HepG2 (cell line): Measurements from ENCODE around the gene DOCK11. TPM values are rescaled to one million over a fixed set of nuclear protein-coding genes. Genes with fewer than 3 reads are reported as not detected.

Experiments
- ATAC-seq: fragments of 200-7000 bp; cut with Tn5 transposase; 3 replicates; pipeline ENCODE4 v1.9.1; 2020; ENCODE audit warnings: mild to moderate bottlenecking, moderate library complexity
- BruUV-seq: library from RNA; stranded (reverse); fragments of 400-500 nt; replicated peaks from 2 replicates; lab custom pipeline; 2021; lab: Mats Ljungman, UMichigan
- CTCF ChIA-PET: fragments of 300-600 bp; formaldehyde crosslinking; extraction: SDS; loops from one replicate; lab custom pipeline; 2021; ENCODE audit warnings: low total read pairs, inconsistent platforms, low intra/inter-chr PET ratio; lab: Yijun Ruan, JAX
- POLR2A ChIA-PET: fragments of 350-600 bp; sonication (Branson Sonifier 250); formaldehyde crosslinking; loops from one replicate; lab custom pipeline; 2020; ENCODE audit warnings: antibody characterized with exemption, inconsistent platforms; lab: Yijun Ruan, JAX
- DNase-seq: peaks from one replicate; pipeline ENCODE4 v3.0.0-alpha.2; 2015; ENCODE audit warnings: low spot score
- FAIRE-seq: peaks from 3 replicates; lab custom pipeline; 2011; peaks lifted over from hg19 to GRCh38; lab: Jason Lieb, UNC
- H2AFZ ChIP-seq: one replicate; pipeline ENCODE4 v1.6.1; 2011; ENCODE audit warnings: low read length, inconsistent platforms
- H3K27ac ChIP-seq: fragments of 300-600 bp; 3 replicates; pipeline ENCODE4 v1.8.0; 2011; ENCODE audit warnings: mixed run types, mild to moderate bottlenecking, mixed read lengths, low read length, inconsistent platforms; ENCODE audit not compliant: insufficient read depth; ENCODE audit errors: extremely low read length
- H3K27me3 ChIP-seq, 2 experiments: fragments of 200-600 bp in 1 of 2; 2 replicates in 1 of 2; 3 replicates in 1 of 2; pipeline versions ENCODE4 v1.6.0 to v1.8.0; 2011; ENCODE audit warnings: low read length in 2 of 2, mild to moderate bottlenecking in 2 of 2, moderate library complexity in 2 of 2, inconsistent platforms in 1 of 2; ENCODE audit not compliant: insufficient read depth in 2 of 2, control insufficient read depth in 1 of 2
- H3K36me3 ChIP-seq, 2 experiments: fragments of 200-600 bp in 1 of 2; replicated peaks in 1 of 2; 2 replicates in 1 of 2; 3 replicates in 1 of 2; pipeline versions ENCODE4 v1.5.1 to v1.8.0; 2011; ENCODE audit warnings: low read length in 2 of 2, inconsistent platforms in 1 of 2; ENCODE audit not compliant: insufficient read depth in 2 of 2, control insufficient read depth in 1 of 2
- H3K4me1 ChIP-seq: 2 replicates; pipeline ENCODE4 v1.5.1; 2012; ENCODE audit warnings: low read length, inconsistent platforms; ENCODE audit not compliant: insufficient read depth
- H3K4me2 ChIP-seq: 2 replicates; pipeline ENCODE4 v1.6.0; 2011; ENCODE audit warnings: low read depth, low read length, inconsistent platforms
- H3K4me3 ChIP-seq, 3 experiments: fragments of 200-600 bp in 1 of 3; sonication (generic), shearing (Covaris generic) in 1 of 3; replicated peaks in 1 of 3; 2 replicates each; pipeline ENCODE4 v1.5.1; 2011 to 2016; ENCODE audit warnings: low read length in 3 of 3, inconsistent platforms in 2 of 3, low read depth in 2 of 3, mild to moderate bottlenecking in 2 of 3, control low read depth in 1 of 3, mixed read lengths in 1 of 3; ENCODE audit not compliant: insufficient read depth in 1 of 3
- H3K79me2 ChIP-seq: one replicate; pipeline ENCODE4 v1.6.1; 2011; ENCODE audit warnings: low read length, inconsistent platforms; ENCODE audit not compliant: insufficient read depth
- H3K9ac ChIP-seq: 2 replicates; pipeline ENCODE4 v1.6.0; 2011; ENCODE audit warnings: mild to moderate bottlenecking, low read depth, low read length, inconsistent platforms; ENCODE audit not compliant: insufficient read depth
- H3K9me3 ChIP-seq: 2 replicates; pipeline ENCODE4 v1.5.1; 2012; ENCODE audit warnings: mild to moderate bottlenecking, low read length
- H4K20me1 ChIP-seq: 2 replicates; pipeline ENCODE4 v1.6.0; 2011; ENCODE audit warnings: inconsistent platforms, mild to moderate bottlenecking, low read length, moderate library complexity; ENCODE audit not compliant: insufficient read depth
- CEBPG ChIP-seq: IDR thresholded peaks from 2 replicates; pipeline ENCODE4 v1.6.1; 2016
- FOXM1 ChIP-seq: sonication (generic); formaldehyde crosslinking; IDR thresholded peaks from 2 replicates; pipeline ENCODE4 v1.5.0; 2020; ENCODE audit warnings: missing genetic modification reagents
- HDAC6 ChIP-seq: fragments of 200-600 bp; sonication (generic); IDR thresholded peaks from 2 replicates; pipeline ENCODE4 v1.7.0; 2017; ENCODE audit warnings: mild to moderate bottlenecking, antibody characterized with exemption, low read length, low read depth
- HMG20A ChIP-seq: IDR thresholded peaks from 2 replicates; pipeline ENCODE4 v1.6.1; 2016; ENCODE audit warnings: borderline replicate concordance
- HNF4G ChIP-seq, 2 experiments: sonication (generic) in 1 of 2; formaldehyde crosslinking in 1 of 2; IDR thresholded peaks; 2 replicates each; pipeline versions ENCODE4 v1.4.0 to v1.6.1; 2011 to 2020; ENCODE audit warnings: borderline replicate concordance in 2 of 2, low read depth in 2 of 2, mild to moderate bottlenecking in 2 of 2, low read length in 1 of 2, missing genetic modification reagents in 1 of 2, moderate library complexity in 1 of 2
- HNRNPUL1 ChIP-seq: fragments of 200-400 bp; formaldehyde crosslinking; IDR thresholded peaks from 2 replicates; pipeline ENCODE4 v1.6.1; 2017; ENCODE audit warnings: low read depth, mild to moderate bottlenecking, low read length, moderate library complexity
- JARID2 ChIP-seq: sonication (generic); formaldehyde crosslinking; IDR thresholded peaks from 2 replicates; pipeline ENCODE4 v1.8.1; 2023; ENCODE audit warnings: missing genetic modification reagents, inconsistent platforms; ENCODE audit not compliant: insufficient replicate concordance
- MZF1 ChIP-seq: sonication (generic); formaldehyde crosslinking; IDR thresholded peaks from 2 replicates; pipeline ENCODE4 v1.8.1; 2023; ENCODE audit warnings: mild to moderate bottlenecking, missing genetic modification reagents, borderline replicate concordance
- PHF8 ChIP-seq: sonication (generic); formaldehyde crosslinking; IDR thresholded peaks from 2 replicates; pipeline ENCODE4 v1.5.0; 2020; ENCODE audit warnings: missing genetic modification reagents
- SMAD9 ChIP-seq: sonication (generic); formaldehyde crosslinking; IDR thresholded peaks from 2 replicates; pipeline ENCODE4 v1.5.1; 2020; ENCODE audit warnings: mild to moderate bottlenecking, missing genetic modification reagents
- SP5 ChIP-seq: IDR thresholded peaks from 2 replicates; pipeline ENCODE4 v1.6.1; 2016; ENCODE audit warnings: low read depth, borderline replicate concordance
- ZNF350 ChIP-seq: sonication (generic); formaldehyde crosslinking; IDR thresholded peaks from 2 replicates; pipeline ENCODE4 v1.4.0; 2020; ENCODE audit warnings: mild to moderate bottlenecking, low read depth, missing genetic modification reagents, borderline replicate concordance
- ZNF781 ChIP-seq: sonication (generic); formaldehyde crosslinking; IDR thresholded peaks from 2 replicates; pipeline ENCODE4 v1.5.1; 2020; ENCODE audit warnings: borderline replicate concordance, mild to moderate bottlenecking, missing genetic modification reagents; ENCODE audit errors: not compliant biosample characterization
- WGBS: methylation state at CpG from one replicate; pipeline ENCODE4 v1.1.6; 2017; ENCODE audit warnings: low lambda C conversion rate; 5-methylcytosine and 5-hydroxymethylcytosine counted together
- in situ Hi-C: cut with HindIII; loops from 2 replicates; pipeline ENCODE4 v1.10.0; 2017; ENCODE audit warnings: low pct_unique_long_range_greater_than_20kb; ENCODE audit not compliant: extremely low pct_ligation_motif_present
- intact Hi-C: fragments of 100-400 bp; cut with micrococcal nuclease; formaldehyde crosslinking; loops from one replicate; pipeline ENCODE4 v1.10.0; 2022; ENCODE audit not compliant: unreplicated experiment
- polyA plus RNA-seq, 8 experiments: library from polyadenylated mRNA; depleted of rRNA in 3 of 8; stranded (reverse) in 7 of 8; unstranded in 1 of 8; fragments of >200 nt; fragmentation: Illumina TruSeq in 4 of 8; extraction: Trizol in 4 of 8; gene quantifications; 2 replicates each; pipeline versions ENCODE4 v1.2.1 to v1.2.3, GENCODE V29; 2011 to 2016; ENCODE audit warnings: low read depth in 4 of 8, missing spikeins in 1 of 8, mixed read lengths in 1 of 8; ENCODE audit not compliant: insufficient read depth in 1 of 8
- total RNA-seq, 5 experiments: library from RNA; depleted of rRNA; stranded (reverse); fragments of >200 nt; fragmentation: Illumina TruSeq; extraction: Trizol; gene quantifications; 2 replicates each; pipeline ENCODE4 v1.2.3, GENCODE V29; 2016; ENCODE audit warnings: low read depth in 1 of 5
- TF ChIP-seq, protein P1 (sequence below): IDR thresholded peaks from 2 replicates; pipeline ENCODE4 v1.6.1; 2016; ENCODE audit warnings: low read depth, borderline replicate concordance
- TF ChIP-seq, protein P2 (sequence below): sonication (generic); formaldehyde crosslinking; IDR thresholded peaks from 2 replicates; pipeline ENCODE4 v1.5.0; 2020; ENCODE audit warnings: mild to moderate bottlenecking, missing genetic modification reagents
- TF ChIP-seq, protein P3 (sequence below): IDR thresholded peaks from 2 replicates; pipeline ENCODE4 v1.6.1; 2016
- TF ChIP-seq, protein P4 (sequence below): IDR thresholded peaks from 2 replicates; pipeline ENCODE4 v1.6.1; 2018; ENCODE audit warnings: missing genetic modification reagents, mild to moderate bottlenecking, missing compliant biosample characterization

Gene DOCK11
- total and polyA plus RNA-seq, 2 of the 13 experiments (the other 11 are each of a cell fraction or from before 2014, with no cell fraction given) = 0.02 to 0.12 TPM

DNA sequence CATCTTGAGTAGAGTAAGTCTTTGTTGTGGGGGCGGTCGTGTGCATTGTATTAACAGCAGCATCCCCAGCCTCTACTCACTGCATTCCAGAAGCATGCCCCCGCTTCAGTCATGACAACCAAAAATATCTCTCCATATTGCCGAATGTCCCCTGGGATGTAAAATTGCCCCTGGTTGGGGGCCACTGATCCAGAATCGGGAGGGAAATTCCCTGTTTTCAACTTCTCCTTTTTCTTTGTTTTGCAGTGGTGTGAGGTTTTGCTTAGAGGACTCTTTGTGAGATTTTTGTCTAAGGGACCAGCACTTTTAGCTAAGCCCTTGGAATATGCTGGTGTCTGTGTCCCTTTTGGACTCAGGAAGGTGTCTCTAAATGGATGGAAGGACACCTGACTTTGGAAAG is 228.8 kb downstream of the DOCK11 start:
- Histone ChIP-seq H3K27ac (no peak overlapping the region), H2AFZ (no peak overlapping the region), H3K4me1 (peaks cover 40% of the 10 kb centered on the region), H3K27me3 (no peaks in the 10 kb centered on the region), H4K20me1 (no peaks in the 10 kb centered on the region), H3K4me3 (no peak overlapping the region), H3K4me2 (peak overlapping the region; percentile 51; the same call in 1 of the 2 replicates), H3K36me3 (no peaks in the 10 kb centered on the region), H3K9me3 (no peaks in the 10 kb centered on the region), H3K9ac (no peak overlapping the region), H3K79me2 (peaks cover 14% of the 10 kb centered on the region)
- no TSS peak for BruUV-seq
- FAIRE-seq = no peak
- in situ Hi-C loops (no loop called here), intact Hi-C loops (no loop called here)
- no peak for DNase-seq
- no peak for ATAC-seq
- ChIA-PET CTCF (no interaction called here), POLR2A (no interaction called here)
- 52% methylated on average over 3 of the region's 5 CpGs for WGBS
- TF ChIP-seq JARID2 (CRISPR knock-in tag) = no peak
- TF ChIP-seq SP5 = no peak
- TF ChIP-seq, protein P1, sequence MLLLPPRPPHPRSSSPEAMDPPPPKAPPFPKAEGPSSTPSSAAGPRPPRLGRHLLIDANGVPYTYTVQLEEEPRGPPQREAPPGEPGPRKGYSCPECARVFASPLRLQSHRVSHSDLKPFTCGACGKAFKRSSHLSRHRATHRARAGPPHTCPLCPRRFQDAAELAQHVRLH (CRISPR knock-in tag) = no peak
- TF ChIP-seq CEBPG (CRISPR knock-in tag) = no peak
- TF ChIP-seq ZNF781 = no peak
- TF ChIP-seq ZNF350 (CRISPR knock-in tag) = no peak
- no peak for TF ChIP-seq HNRNPUL1
- no peak for TF ChIP-seq SMAD9 (CRISPR knock-in tag)
- no peak for TF ChIP-seq MZF1 (CRISPR knock-in tag)
- TF ChIP-seq, protein P2, sequence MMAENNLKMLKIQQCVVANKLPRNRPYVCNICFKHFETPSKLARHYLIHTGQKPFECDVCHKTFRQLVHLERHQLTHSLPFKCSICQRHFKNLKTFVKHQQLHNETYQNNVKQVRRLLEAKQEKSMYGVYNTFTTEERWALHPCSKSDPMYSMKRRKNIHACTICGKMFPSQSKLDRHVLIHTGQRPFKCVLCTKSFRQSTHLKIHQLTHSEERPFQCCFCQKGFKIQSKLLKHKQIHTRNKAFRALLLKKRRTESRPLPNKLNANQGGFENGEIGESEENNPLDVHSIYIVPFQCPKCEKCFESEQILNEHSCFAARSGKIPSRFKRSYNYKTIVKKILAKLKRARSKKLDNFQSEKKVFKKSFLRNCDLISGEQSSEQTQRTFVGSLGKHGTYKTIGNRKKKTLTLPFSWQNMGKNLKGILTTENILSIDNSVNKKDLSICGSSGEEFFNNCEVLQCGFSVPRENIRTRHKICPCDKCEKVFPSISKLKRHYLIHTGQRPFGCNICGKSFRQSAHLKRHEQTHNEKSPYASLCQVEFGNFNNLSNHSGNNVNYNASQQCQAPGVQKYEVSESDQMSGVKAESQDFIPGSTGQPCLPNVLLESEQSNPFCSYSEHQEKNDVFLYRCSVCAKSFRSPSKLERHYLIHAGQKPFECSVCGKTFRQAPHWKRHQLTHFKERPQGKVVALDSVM (CRISPR knock-in tag) = no peak
- TF ChIP-seq HMG20A (CRISPR knock-in tag) = no peak
- no peak for TF ChIP-seq HNF4G (IDR thresholded peaks at IDR 0.05; ENCODE audit: borderline replicate concordance, low read depth, low read length)
- TF ChIP-seq HNF4G (CRISPR knock-in tag; IDR thresholded peaks at IDR 0.05; ENCODE audit: borderline replicate concordance, low read depth) = no peak
- TF ChIP-seq HDAC6 = no peak
- TF ChIP-seq PHF8 = no peak
- TF ChIP-seq, protein P3, sequence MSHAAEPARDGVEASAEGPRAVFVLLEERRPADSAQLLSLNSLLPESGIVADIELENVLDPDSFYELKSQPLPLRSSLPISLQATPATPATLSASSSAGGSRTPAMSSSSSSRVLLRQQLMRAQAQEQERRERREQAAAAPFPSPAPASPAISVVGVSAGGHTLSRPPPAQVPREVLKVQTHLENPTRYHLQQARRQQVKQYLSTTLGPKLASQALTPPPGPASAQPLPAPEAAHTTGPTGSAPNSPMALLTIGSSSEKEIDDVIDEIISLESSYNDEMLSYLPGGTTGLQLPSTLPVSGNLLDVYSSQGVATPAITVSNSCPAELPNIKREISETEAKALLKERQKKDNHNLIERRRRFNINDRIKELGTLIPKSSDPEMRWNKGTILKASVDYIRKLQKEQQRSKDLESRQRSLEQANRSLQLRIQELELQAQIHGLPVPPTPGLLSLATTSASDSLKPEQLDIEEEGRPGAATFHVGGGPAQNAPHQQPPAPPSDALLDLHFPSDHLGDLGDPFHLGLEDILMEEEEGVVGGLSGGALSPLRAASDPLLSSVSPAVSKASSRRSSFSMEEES (CRISPR knock-in tag) = no peak
- no peak for TF ChIP-seq FOXM1
- TF ChIP-seq, protein P4, sequence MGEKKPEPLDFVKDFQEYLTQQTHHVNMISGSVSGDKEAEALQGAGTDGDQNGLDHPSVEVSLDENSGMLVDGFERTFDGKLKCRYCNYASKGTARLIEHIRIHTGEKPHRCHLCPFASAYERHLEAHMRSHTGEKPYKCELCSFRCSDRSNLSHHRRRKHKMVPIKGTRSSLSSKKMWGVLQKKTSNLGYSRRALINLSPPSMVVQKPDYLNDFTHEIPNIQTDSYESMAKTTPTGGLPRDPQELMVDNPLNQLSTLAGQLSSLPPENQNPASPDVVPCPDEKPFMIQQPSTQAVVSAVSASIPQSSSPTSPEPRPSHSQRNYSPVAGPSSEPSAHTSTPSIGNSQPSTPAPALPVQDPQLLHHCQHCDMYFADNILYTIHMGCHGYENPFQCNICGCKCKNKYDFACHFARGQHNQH (CRISPR knock-in tag) = no peak
